ENCODE measurements around the gene KCNG3. TPM values are rescaled to one million over a fixed set of nuclear protein-coding genes. Genes with fewer than 3 reads are reported as not detected.

The KCNG3 gene
- total and polyA plus RNA-seq, 2 of the 13 experiments (the other 11 are each of a cell fraction or from before 2014, with no cell fraction given): 2.8 to 4.8 TPM

GRCh38 chr2:42493468-42494354 is at the start of gene KCNG3 (continued):
- TF ChIP-seq BRF2 (CRISPR knock-in tag; IDR thresholded peaks at IDR 0.05) (0 out of 2 replicates have a peak, but pooled peaks have one; percentile 70), SOX13 (IDR thresholded peaks at IDR 0.05) (no peak; the same call in 1 of the 2 replicates), SOX13 (CRISPR knock-in tag; conservative IDR thresholded peaks at IDR 0.05 in 1 of 2, IDR thresholded peaks at IDR 0.05 in 1 of 2) (peak in 1 of 2 experiments; percentile 30; a peak in 1 of 4 replicates), CBFB (CRISPR knock-in tag; IDR thresholded peaks at IDR 0.05) (peak; percentile 31; the same call in 1 of the 2 replicates), FOSL2 (CRISPR knock-in tag; IDR thresholded peaks at IDR 0.05) (0 out of 2 replicates have a peak, but pooled peaks have one; percentile 9), ZNF331 (CRISPR knock-in tag; IDR thresholded peaks at IDR 0.05) (peak; percentile 74), MYC (CRISPR knock-in tag; IDR thresholded peaks at IDR 0.05; ENCODE audit: borderline replicate concordance) (0 out of 2 replicates have a peak, but pooled peaks have one; percentile 56), TFDP1 (CRISPR knock-in tag; IDR thresholded peaks at IDR 0.05; ENCODE audit: borderline replicate concordance) (peak; percentile 87; the same call in 1 of the 2 replicates), STAG1 (CRISPR knock-in tag; IDR thresholded peaks at IDR 0.05) (peak; percentile 5; the same call in 1 of the 2 replicates), TIGD3 (CRISPR knock-in tag; IDR thresholded peaks at IDR 0.05; ENCODE audit: borderline replicate concordance) (0 out of 2 replicates have a peak, but pooled peaks have one; percentile 0), ZXDC (CRISPR knock-in tag; IDR thresholded peaks at IDR 0.05) (0 out of 2 replicates have a peak, but pooled peaks have one; percentile 35), ZNF674 (CRISPR knock-in tag; IDR thresholded peaks at IDR 0.05; ENCODE audit: low read depth) (no peak), PAX8 (CRISPR knock-in tag; IDR thresholded peaks at IDR 0.05; ENCODE audit: borderline replicate concordance) (no peak), TARDBP (CRISPR knock-in tag; IDR thresholded peaks at IDR 0.05) (peak; percentile 36; the same call in 1 of the 2 replicates), SNAPC2 (CRISPR knock-in tag; IDR thresholded peaks at IDR 0.05) (0 out of 2 replicates have a peak, but pooled peaks have one; percentile 39), CHCHD3 (CRISPR knock-in tag; IDR thresholded peaks at IDR 0.05) (peak; percentile 67; the same call in 1 of the 2 replicates), TAF15 (IDR thresholded peaks at IDR 0.05; ENCODE audit: low read depth, low read length, poor library complexity, severe bottlenecking) (peak; percentile 13), TCF12 (IDR thresholded peaks at IDR 0.05) (no peak), TCF12 (CRISPR knock-in tag; IDR thresholded peaks at IDR 0.05) (peak; percentile 88), ZBTB14 (CRISPR knock-in tag; IDR thresholded peaks at IDR 0.05) (0 out of 2 replicates have a peak, but pooled peaks have one; percentile 14)
